ENCODE data around the gene STXBP5L. TPM values are rescaled to one million over a fixed set of nuclear protein-coding genes. Genes with fewer than 3 reads are reported as not detected.

STXBP5L gene
- total and polyA plus RNA-seq, 7 donors: under 0.01 to 14.3 (median 11.8) TPM; not detected in 1

DNA sequence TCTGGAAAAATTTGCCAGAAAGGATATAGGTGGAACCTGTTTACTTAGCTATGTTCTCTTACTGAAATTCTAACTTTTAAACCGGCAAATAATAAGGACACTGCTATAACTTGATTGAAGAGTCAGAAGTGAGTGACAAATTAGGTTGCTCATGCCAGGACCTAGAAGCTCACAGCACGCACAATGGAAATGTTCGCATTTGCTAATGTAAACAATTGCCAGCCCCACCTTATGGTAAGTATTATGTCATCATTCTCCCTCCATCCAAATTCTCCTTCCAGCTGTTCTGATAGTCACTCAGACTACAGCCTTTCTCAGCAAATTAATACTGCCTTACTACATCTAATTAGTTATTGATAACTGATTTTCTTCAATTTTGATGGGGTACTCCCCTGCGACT lies 4.8 kb upstream of the STXBP5L start:
- TF ChIP-seq EP300 (IDR thresholded peaks at IDR 0.05): no peak
- TF ChIP-seq POLR2A (IDR thresholded peaks at IDR 0.05): no peak
- TF ChIP-seq POLR2AphosphoS5 (IDR thresholded peaks at IDR 0.05): no peak
- TF ChIP-seq, protein P1, sequence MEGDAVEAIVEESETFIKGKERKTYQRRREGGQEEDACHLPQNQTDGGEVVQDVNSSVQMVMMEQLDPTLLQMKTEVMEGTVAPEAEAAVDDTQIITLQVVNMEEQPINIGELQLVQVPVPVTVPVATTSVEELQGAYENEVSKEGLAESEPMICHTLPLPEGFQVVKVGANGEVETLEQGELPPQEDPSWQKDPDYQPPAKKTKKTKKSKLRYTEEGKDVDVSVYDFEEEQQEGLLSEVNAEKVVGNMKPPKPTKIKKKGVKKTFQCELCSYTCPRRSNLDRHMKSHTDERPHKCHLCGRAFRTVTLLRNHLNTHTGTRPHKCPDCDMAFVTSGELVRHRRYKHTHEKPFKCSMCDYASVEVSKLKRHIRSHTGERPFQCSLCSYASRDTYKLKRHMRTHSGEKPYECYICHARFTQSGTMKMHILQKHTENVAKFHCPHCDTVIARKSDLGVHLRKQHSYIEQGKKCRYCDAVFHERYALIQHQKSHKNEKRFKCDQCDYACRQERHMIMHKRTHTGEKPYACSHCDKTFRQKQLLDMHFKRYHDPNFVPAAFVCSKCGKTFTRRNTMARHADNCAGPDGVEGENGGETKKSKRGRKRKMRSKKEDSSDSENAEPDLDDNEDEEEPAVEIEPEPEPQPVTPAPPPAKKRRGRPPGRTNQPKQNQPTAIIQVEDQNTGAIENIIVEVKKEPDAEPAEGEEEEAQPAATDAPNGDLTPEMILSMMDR (IDR thresholded peaks at IDR 0.05): no peak
- Histone ChIP-seq H3K27me3 (no peaks in the 10 kb centered on the region), H3K36me3 (no peaks in the 10 kb centered on the region), H3K27ac (no peak overlapping the region), H3K4me1 (peaks cover 0 to 7% (median 0%) of the 10 kb centered on the region in 4 donors), H3K4me3 (no peak overlapping the region), H3K9me3 (no peaks in the 10 kb centered on the region)
- 46 to 69% methylated on average over 4 of the region's 4 CpGs for WGBS, 2 donors
- intact Hi-C loops (cut with DNase I): no loop called here
- DNase-seq: no peak

GRCh38 chr3:120907659-120908029 lies 361 bp upstream of the STXBP5L start:
- TF ChIP-seq, protein P1 (IDR thresholded peaks at IDR 0.05): no peak
- TF ChIP-seq EP300 (IDR thresholded peaks at IDR 0.05): no peak
- TF ChIP-seq POLR2A (IDR thresholded peaks at IDR 0.05): no peak
- TF ChIP-seq POLR2AphosphoS5 (IDR thresholded peaks at IDR 0.05): no peak
- H3K4me3 ChIP-seq: peak overlapping the region; percentile 55 to 64 (median 57)
- no peaks in the 10 kb centered on the region for H3K27me3 ChIP-seq
- H3K4me1 ChIP-seq: peaks cover 0 to 14% (median 11%) of the 10 kb centered on the region in 4 donors
- DNase-seq: no peak
- 6 to 12% methylated on average over 11 of the region's 11 CpGs for WGBS, 2 donors
- intact Hi-C loops (cut with DNase I): loop anchor here (1.0 to 5.0 kb wide), 3 partner anchors 165 to 345 kb away; partner anchors contain the start of genes GTF2E1, NDUFB4 and RABL3
- peak overlapping the region; percentile 29 to 81 (median 76) for H3K27ac ChIP-seq
- H3K36me3 ChIP-seq: no peaks in the 10 kb centered on the region
- H3K9me3 ChIP-seq: no peaks in the 10 kb centered on the region

DNA sequence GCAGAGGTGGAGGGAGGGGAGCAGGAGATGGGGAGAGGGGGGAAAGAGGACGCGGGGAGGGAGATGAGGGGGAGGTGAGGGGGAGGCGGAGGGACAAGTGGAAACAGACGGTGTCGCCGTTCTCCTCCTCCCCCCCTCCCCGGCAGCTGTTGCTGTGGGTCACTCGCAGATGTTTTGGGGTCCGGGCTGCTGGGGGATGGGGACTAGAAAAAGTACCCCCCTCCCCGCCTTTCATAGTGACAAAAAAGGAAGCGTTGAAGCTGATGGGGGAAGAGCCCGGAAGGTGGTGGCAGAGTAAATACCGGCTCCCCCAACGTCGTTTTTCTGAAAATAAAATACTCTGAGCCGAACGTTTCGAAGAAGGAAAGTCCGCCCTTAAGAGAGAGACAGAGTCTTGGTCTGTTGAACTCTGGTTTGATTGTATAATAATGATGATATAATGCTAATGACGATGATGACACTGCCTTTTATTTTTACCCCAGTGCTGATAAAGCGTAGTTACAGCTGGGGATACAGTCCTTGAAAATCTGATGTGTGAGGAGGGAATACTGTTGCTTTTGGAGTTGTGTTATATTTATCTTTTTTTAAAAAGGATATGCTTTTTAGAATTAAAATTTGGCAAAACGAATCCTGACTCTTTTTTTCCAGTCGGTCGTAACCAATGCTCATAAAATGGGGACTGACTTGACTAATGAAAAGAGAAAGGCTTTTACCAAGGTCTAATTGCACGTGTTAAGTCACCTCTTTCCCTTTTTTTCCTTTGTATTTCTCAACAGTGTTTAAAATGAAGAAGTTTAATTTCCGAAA lies 993 bp downstream of the STXBP5L start:
- WGBS, 2 donors: 1 to 2% methylated on average over 25 of the region's 26 CpGs
- DNase-seq: peak; percentile 61
- H3K27ac ChIP-seq: peak overlapping the region; percentile 29 to 81 (median 76)
- peaks cover 0 to 14% (median 11%) of the 10 kb centered on the region in 4 donors for H3K4me1 ChIP-seq
- no peaks in the 10 kb centered on the region for H3K36me3 ChIP-seq
- intact Hi-C loops (cut with DNase I): loop anchor here (1.0 to 5.0 kb wide), 3 partner anchors 167 to 347 kb away; partner anchors contain the start of genes GTF2E1, NDUFB4 and RABL3
- H3K9me3 ChIP-seq: no peaks in the 10 kb centered on the region
- peak overlapping the region; percentile 55 to 64 (median 57) for H3K4me3 ChIP-seq
- no peaks in the 10 kb centered on the region for H3K27me3 ChIP-seq
- TF ChIP-seq, protein P1 (IDR thresholded peaks at IDR 0.05): no peak
- TF ChIP-seq EP300 (IDR thresholded peaks at IDR 0.05) (no peak), POLR2A (IDR thresholded peaks at IDR 0.05) (no peak), POLR2AphosphoS5 (IDR thresholded peaks at IDR 0.05) (no peak)

GRCh38 chr3:120909602-120909878 lies 1.5 kb downstream of the STXBP5L start:
- no peak for TF ChIP-seq POLR2A (IDR thresholded peaks at IDR 0.05)
- Histone ChIP-seq H3K36me3 (no peaks in the 10 kb centered on the region), H3K9me3 (no peaks in the 10 kb centered on the region), H3K27me3 (no peaks in the 10 kb centered on the region), H3K27ac (peak overlapping the region in 2 of 4 donors; percentile 74 to 81), H3K4me1 (peaks cover 0 to 14% (median 11%) of the 10 kb centered on the region in 4 donors), H3K4me3 (peak overlapping the region; percentile 55 to 64 (median 57))
- WGBS, 2 donors: 5 to 10% methylated on average over 4 of the region's 4 CpGs
- no peak for DNase-seq
- intact Hi-C loops (cut with DNase I): loop anchor here (5.0 kb wide), 2 partner anchors 312 to 347 kb away; partner anchors contain the start of gene NDUFB4

- Histone ChIP-seq H3K36me3 (no peaks in the 10 kb centered on the region), H3K4me3 (no peak overlapping the region), H3K9me3 (peaks cover 0 to 3% (median 0%) of the 10 kb centered on the region in 4 donors), H3K4me1 (no peaks in the 10 kb centered on the region), H3K27me3 (no peaks in the 10 kb centered on the region), H3K27ac (no peak overlapping the region)
- 83 to 88% methylated on average over 1 of the region's 1 CpG for WGBS, 2 donors
- DNase-seq: no peak
- TF ChIP-seq, protein P1 (IDR thresholded peaks at IDR 0.05): no peak
- intact Hi-C loops (cut with DNase I): no loop called here
Measured at GRCh38 chr3:120926146-120926545, 18.1 kb downstream of the STXBP5L start.
